ENCODE data around the gene CETN1.

The CETN1 gene

GRCh38 chr18:612156-612555 is 32.0 kb downstream of the CETN1 start:
- no peak for DNase-seq (ENCODE audit: low read depth, low spot score)
- no peak for TF ChIP-seq EZH2 (IDR thresholded peaks at IDR 0.05)
- no peak for TF ChIP-seq FOXP2 (optimal IDR thresholded peaks at IDR 0.05; ENCODE audit: control extremely low read depth, extremely low read length, insufficient read depth)
- TF ChIP-seq POLR2AphosphoS5 (IDR thresholded peaks at IDR 0.05; ENCODE audit: borderline replicate concordance, low read depth, low read length), result no peak
- Histone ChIP-seq H3K9me3 (ENCODE audit: low read depth, low read length) (no peaks in the 10 kb centered on the region), H3K9ac (ENCODE audit: insufficient read length) (no peak overlapping the region), H3K36me3 (ENCODE audit: insufficient read depth, low read length) (no peaks in the 10 kb centered on the region), H3K27ac (no peak overlapping the region), H3K4me3 (no peak overlapping the region)

GRCh38 chr18:614193-614592 is 34.0 kb downstream of the CETN1 start:
- no peaks in the 10 kb centered on the region for H3K9me3 ChIP-seq (ENCODE audit: low read depth, low read length)
- no peak overlapping the region for H3K27ac ChIP-seq
- no peaks in the 10 kb centered on the region for H3K36me3 ChIP-seq (ENCODE audit: insufficient read depth, low read length)
- no peak overlapping the region for H3K9ac ChIP-seq (ENCODE audit: insufficient read length)
- H3K4me3 ChIP-seq, result no peak overlapping the region
- no peak for TF ChIP-seq POLR2AphosphoS5 (IDR thresholded peaks at IDR 0.05; ENCODE audit: borderline replicate concordance, low read depth, low read length)
- TF ChIP-seq EZH2 (IDR thresholded peaks at IDR 0.05), result no peak
- no peak for DNase-seq (ENCODE audit: low read depth, low spot score)

GRCh38 chr18:615092-615521 is 34.9 kb downstream of the CETN1 start:
- Histone ChIP-seq H3K27ac (no peak overlapping the region), H3K4me3 (no peak overlapping the region), H3K9ac (ENCODE audit: insufficient read length) (no peak overlapping the region), H3K36me3 (ENCODE audit: insufficient read depth, low read length) (no peaks in the 10 kb centered on the region), H3K9me3 (ENCODE audit: low read depth, low read length) (no peaks in the 10 kb centered on the region)
- TF ChIP-seq POLR2AphosphoS5 (IDR thresholded peaks at IDR 0.05; ENCODE audit: borderline replicate concordance, low read depth, low read length) (no peak), EZH2 (IDR thresholded peaks at IDR 0.05) (no peak), FOXP2 (optimal IDR thresholded peaks at IDR 0.05; ENCODE audit: control extremely low read depth, extremely low read length, insufficient read depth) (no peak)
- no peak for DNase-seq (ENCODE audit: low read depth, low spot score)

GRCh38 chr18:615773-616172 is 35.6 kb downstream of the CETN1 start:
- Histone ChIP-seq H3K27ac (no peak overlapping the region; the same call in 1 of the 2 replicates), H3K9me3 (ENCODE audit: low read depth, low read length) (no peaks in the 10 kb centered on the region), H3K4me3 (no peak overlapping the region), H3K36me3 (ENCODE audit: insufficient read depth, low read length) (no peaks in the 10 kb centered on the region), H3K9ac (ENCODE audit: insufficient read length) (no peak overlapping the region)
- DNase-seq (ENCODE audit: low read depth, low spot score), result no peak
- TF ChIP-seq FOXP2 (optimal IDR thresholded peaks at IDR 0.05; ENCODE audit: control extremely low read depth, extremely low read length, insufficient read depth) (no peak), EZH2 (IDR thresholded peaks at IDR 0.05) (no peak), POLR2AphosphoS5 (IDR thresholded peaks at IDR 0.05; ENCODE audit: borderline replicate concordance, low read depth, low read length) (no peak)

GRCh38 chr18:616380-616995 is 36.3 kb downstream of the CETN1 start:
- DNase-seq (ENCODE audit: low read depth, low spot score), result no peak
- no peak overlapping the region for H3K9ac ChIP-seq (ENCODE audit: insufficient read length)
- no peaks in the 10 kb centered on the region for H3K9me3 ChIP-seq (ENCODE audit: low read depth, low read length)
- H3K27ac ChIP-seq, result no peak overlapping the region; the same call in 1 of the 2 replicates
- no peaks in the 10 kb centered on the region for H3K36me3 ChIP-seq (ENCODE audit: insufficient read depth, low read length)
- TF ChIP-seq FOXP2 (optimal IDR thresholded peaks at IDR 0.05; ENCODE audit: control extremely low read depth, extremely low read length, insufficient read depth) (no peak), POLR2AphosphoS5 (IDR thresholded peaks at IDR 0.05; ENCODE audit: borderline replicate concordance, low read depth, low read length) (no peak), EZH2 (IDR thresholded peaks at IDR 0.05) (no peak)
- H3K4me3 ChIP-seq, result no peak overlapping the region

GRCh38 chr18:617970-618504 is 37.9 kb downstream of the CETN1 start:
- no peaks in the 10 kb centered on the region for H3K36me3 ChIP-seq (ENCODE audit: insufficient read depth, low read length)
- H3K9me3 ChIP-seq (ENCODE audit: low read depth, low read length), result no peaks in the 10 kb centered on the region
- no peak overlapping the region for H3K9ac ChIP-seq (ENCODE audit: insufficient read length)
- TF ChIP-seq FOXP2 (optimal IDR thresholded peaks at IDR 0.05; ENCODE audit: control extremely low read depth, extremely low read length, insufficient read depth), result no peak
- TF ChIP-seq EZH2 (IDR thresholded peaks at IDR 0.05), result no peak
- no peak for TF ChIP-seq POLR2AphosphoS5 (IDR thresholded peaks at IDR 0.05; ENCODE audit: borderline replicate concordance, low read depth, low read length)
- no peak for DNase-seq (ENCODE audit: low read depth, low spot score)
- H3K27ac ChIP-seq, result no peak overlapping the region
- H3K4me3 ChIP-seq, result no peak overlapping the region

- H3K4me3 ChIP-seq, result no peak overlapping the region
- H3K27ac ChIP-seq, result no peak overlapping the region
- DNase-seq (ENCODE audit: low read depth, low spot score), result no peak
- no peaks in the 10 kb centered on the region for H3K36me3 ChIP-seq (ENCODE audit: insufficient read depth, low read length)
- TF ChIP-seq EZH2 (IDR thresholded peaks at IDR 0.05) (no peak), FOXP2 (optimal IDR thresholded peaks at IDR 0.05; ENCODE audit: control extremely low read depth, extremely low read length, insufficient read depth) (no peak), POLR2AphosphoS5 (IDR thresholded peaks at IDR 0.05; ENCODE audit: borderline replicate concordance, low read depth, low read length) (no peak)
- no peak overlapping the region for H3K9ac ChIP-seq (ENCODE audit: insufficient read length)
- H3K9me3 ChIP-seq (ENCODE audit: low read depth, low read length), result no peaks in the 10 kb centered on the region
Observed at GRCh38 chr18:618618-619017, 38.4 kb downstream of the CETN1 start.

GRCh38 chr18:621291-622043 is 41.3 kb downstream of the CETN1 start:
- no peak overlapping the region for H3K4me3 ChIP-seq
- no peak overlapping the region for H3K9ac ChIP-seq (ENCODE audit: insufficient read length)
- no peak for DNase-seq (ENCODE audit: low read depth, low spot score)
- H3K9me3 ChIP-seq (ENCODE audit: low read depth, low read length), result no peaks in the 10 kb centered on the region
- TF ChIP-seq EZH2 (IDR thresholded peaks at IDR 0.05), result no peak
- no peak for TF ChIP-seq POLR2AphosphoS5 (IDR thresholded peaks at IDR 0.05; ENCODE audit: borderline replicate concordance, low read depth, low read length)
- no peak for TF ChIP-seq FOXP2 (optimal IDR thresholded peaks at IDR 0.05; ENCODE audit: control extremely low read depth, extremely low read length, insufficient read depth)
- no peak overlapping the region for H3K27ac ChIP-seq
- H3K36me3 ChIP-seq (ENCODE audit: insufficient read depth, low read length), result no peaks in the 10 kb centered on the region
